HG03378 (cell line): Measurements from ENCODE around the gene PLB1.

ENCODE experiments used
- ATAC-seq: cut with Tn5 transposase; IDR thresholded peaks from one replicate; pipeline ENCODE4 v1.9.1; 2021; ENCODE audit warnings: mild to moderate bottlenecking, moderate library complexity; ENCODE audit not compliant: unreplicated experiment

Gene PLB1

GRCh38 chr2:28499282-28499681, 3.4 kb downstream of the PLB1 start:
- no peak for ATAC-seq

GRCh38 chr2:28505361-28505760, 9.5 kb downstream of the PLB1 start:
- no peak for ATAC-seq

GRCh38 chr2:28506112-28506910, 10.5 kb downstream of the PLB1 start:
- no peak for ATAC-seq

- no peak for ATAC-seq
These were observed 12.2 kb downstream of the PLB1 start for GRCh38 chr2:28507796-28508764.

- ATAC-seq = no peak
These were observed 13.5 kb downstream of the PLB1 start for GRCh38 chr2:28509361-28509760.

- ATAC-seq = no peak
These were observed 14.3 kb downstream of the PLB1 start for GRCh38 chr2:28510184-28510583.

- no peak for ATAC-seq
These were observed 16.2 kb downstream of the PLB1 start for GRCh38 chr2:28511871-28512606.

- ATAC-seq = no peak
These were observed 16.7 kb downstream of the PLB1 start for GRCh38 chr2:28512607-28512965.

GRCh38 chr2:28513097-28513496, 17.2 kb downstream of the PLB1 start:
- ATAC-seq = no peak

GRCh38 chr2:28515176-28515751, 19.4 kb downstream of the PLB1 start:
- no peak for ATAC-seq

GRCh38 chr2:28516430-28516829, 20.6 kb downstream of the PLB1 start:
- no peak for ATAC-seq

GRCh38 chr2:28516950-28517349, 21.1 kb downstream of the PLB1 start:
- no peak for ATAC-seq

GRCh38 chr2:28521663-28522062, 25.8 kb downstream of the PLB1 start:
- ATAC-seq = no peak

- no peak for ATAC-seq
These were observed 26.6 kb downstream of the PLB1 start for GRCh38 chr2:28522481-28522880.

GRCh38 chr2:28523902-28524301, 28.0 kb downstream of the PLB1 start:
- no peak for ATAC-seq

- no peak for ATAC-seq
These were observed 29.6 kb downstream of the PLB1 start for GRCh38 chr2:28525481-28525880.

- ATAC-seq = no peak
These were observed 30.8 kb downstream of the PLB1 start for GRCh38 chr2:28526527-28527132.

GRCh38 chr2:28527196-28527595, 31.3 kb downstream of the PLB1 start:
- ATAC-seq = no peak

- ATAC-seq = no peak
These were observed 32.3 kb downstream of the PLB1 start for GRCh38 chr2:28528206-28528605.

GRCh38 chr2:28530782-28531181, 34.9 kb downstream of the PLB1 start:
- ATAC-seq = no peak
